AG10803 (cell line): ENCODE measurements around the gene SLC47A1.
"Not testable (repeated sequence)": the region's sequence is repeated elsewhere in the genome, so short reads cannot be mapped to it uniquely, and the experiment has no call there.

Experiments used
- DNase-seq: peaks from one replicate; pipeline ENCODE4 v3.0.0; 2010; ENCODE audit warnings: low read depth
- H3K4me3 ChIP-seq: 2 replicates; pipeline ENCODE4 v1.5.1; 2011; ENCODE audit warnings: mild to moderate bottlenecking, low read length, control low read depth
- CTCF ChIP-seq: conservative IDR thresholded peaks from 2 replicates; pipeline ENCODE4 v1.5.1; 2011; ENCODE audit warnings: mild to moderate bottlenecking, low read length, control low read depth, inconsistent platforms

SLC47A1 gene

GRCh38 chr17:19494961-19495806 is 38.5 kb upstream of the SLC47A1 start:
- no peak overlapping the region for H3K4me3 ChIP-seq
- no peak for TF ChIP-seq CTCF
- no peak for DNase-seq

GRCh38 chr17:19495828-19496528 is 37.7 kb upstream of the SLC47A1 start:
- no peak for DNase-seq
- TF ChIP-seq CTCF: no peak
- H3K4me3 ChIP-seq: no peak overlapping the region

GRCh38 chr17:19497624-19498023 is 36.0 kb upstream of the SLC47A1 start:
- H3K4me3 ChIP-seq: no peak overlapping the region
- DNase-seq: no peak
- TF ChIP-seq CTCF: no peak

GRCh38 chr17:19501219-19501618 is 32.4 kb upstream of the SLC47A1 start:
- DNase-seq: no peak
- no peak for TF ChIP-seq CTCF
- no peak overlapping the region for H3K4me3 ChIP-seq

- no peak for DNase-seq
- no peak for TF ChIP-seq CTCF
- H3K4me3 ChIP-seq: no peak overlapping the region
Measured at GRCh38 chr17:19502517-19502916, 31.1 kb upstream of the SLC47A1 start.

- not testable (repeated sequence) for H3K4me3 ChIP-seq, DNase-seq
Measured at GRCh38 chr17:19505561-19505960, 28.1 kb upstream of the SLC47A1 start.

- TF ChIP-seq CTCF: 0 out of 2 replicates have a peak, but pooled peaks have one; percentile 3
- peak; percentile 91 for DNase-seq
- peak overlapping the region; percentile 75 for H3K4me3 ChIP-seq
Measured at GRCh38 chr17:19507775-19508576, 25.7 kb upstream of the SLC47A1 start.
